M059J (cell line): ENCODE measurements around the gene INPP4A. TPM values are rescaled to one million over a fixed set of nuclear protein-coding genes. Genes with fewer than 3 reads are reported as not detected.
"Not testable (repeated sequence)": the region's sequence is repeated elsewhere in the genome, so short reads cannot be mapped to it uniquely, and the experiment has no call there.

Source experiments
- DNase-seq: peaks from one replicate; pipeline ENCODE4 v3.0.0-alpha.2; 2012; ENCODE audit warnings: low read depth
- total RNA-seq: library from RNA; depleted of rRNA; stranded (reverse); fragments of >200 nt; shearing (Covaris generic); gene quantifications from 2 replicates; pipeline ENCODE4 v1.2.3, GENCODE V29; 2014

The INPP4A gene
- total RNA-seq, 1 experiment from 2014 or later = 14.3 TPM

DNA sequence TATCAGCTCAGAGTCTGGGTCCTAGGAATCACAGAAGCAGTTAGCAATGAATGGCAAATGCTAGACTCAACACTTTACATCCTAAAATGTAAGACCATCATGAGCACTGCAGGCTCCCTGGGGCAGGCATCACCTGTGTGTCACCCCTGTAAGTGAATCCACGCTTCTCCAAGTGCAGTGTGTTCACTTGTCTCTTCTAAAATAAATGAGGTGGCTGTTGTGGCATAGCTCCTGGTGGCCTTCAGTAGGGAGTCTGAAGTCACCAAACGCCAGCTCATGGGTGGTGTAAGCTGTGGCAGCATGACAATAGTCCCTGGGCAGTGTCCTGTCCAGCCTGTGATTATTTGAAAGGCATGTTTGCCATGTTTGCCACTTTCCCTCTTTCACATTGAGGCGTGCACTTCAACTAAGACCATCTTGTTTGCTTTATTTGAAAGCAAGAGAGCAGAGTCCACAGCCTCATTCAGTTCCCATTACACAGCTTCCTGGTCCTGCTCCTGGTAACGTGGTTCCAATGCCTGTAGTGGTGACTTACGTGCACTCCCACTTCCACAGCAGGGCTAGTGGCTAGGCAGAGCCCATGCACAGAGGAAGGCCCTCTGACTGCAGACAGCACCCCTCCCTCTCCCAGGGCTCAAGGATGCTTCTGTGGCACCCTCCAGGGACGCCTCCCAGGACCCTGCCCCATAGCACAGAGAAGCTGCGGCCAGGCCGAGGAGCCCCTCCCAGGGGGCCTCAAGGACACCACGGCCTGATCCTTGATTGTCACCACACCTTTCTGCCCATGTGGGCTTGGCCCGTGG lies 139.4 kb downstream of the INPP4A start:
- no peak for DNase-seq

DNA sequence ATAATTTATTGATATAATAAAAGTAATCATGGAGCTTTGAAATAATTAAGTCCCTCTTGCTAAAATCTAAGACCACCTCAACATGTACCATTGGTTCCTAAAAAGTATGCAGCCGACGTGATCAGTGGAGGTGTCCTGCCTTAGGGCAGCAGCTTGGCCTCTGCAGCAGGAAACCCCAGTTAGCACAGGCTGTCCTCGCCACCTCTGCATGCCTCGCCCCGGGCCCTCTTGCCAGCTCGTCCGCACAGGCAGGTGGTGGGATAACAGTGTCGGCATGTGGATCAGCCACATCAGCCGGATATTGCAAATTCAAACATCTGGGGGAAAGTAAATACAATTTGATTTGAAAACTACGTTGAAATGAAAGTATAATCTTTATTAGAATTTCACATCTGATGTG lies 140.7 kb downstream of the INPP4A start:
- no peak for DNase-seq

DNA sequence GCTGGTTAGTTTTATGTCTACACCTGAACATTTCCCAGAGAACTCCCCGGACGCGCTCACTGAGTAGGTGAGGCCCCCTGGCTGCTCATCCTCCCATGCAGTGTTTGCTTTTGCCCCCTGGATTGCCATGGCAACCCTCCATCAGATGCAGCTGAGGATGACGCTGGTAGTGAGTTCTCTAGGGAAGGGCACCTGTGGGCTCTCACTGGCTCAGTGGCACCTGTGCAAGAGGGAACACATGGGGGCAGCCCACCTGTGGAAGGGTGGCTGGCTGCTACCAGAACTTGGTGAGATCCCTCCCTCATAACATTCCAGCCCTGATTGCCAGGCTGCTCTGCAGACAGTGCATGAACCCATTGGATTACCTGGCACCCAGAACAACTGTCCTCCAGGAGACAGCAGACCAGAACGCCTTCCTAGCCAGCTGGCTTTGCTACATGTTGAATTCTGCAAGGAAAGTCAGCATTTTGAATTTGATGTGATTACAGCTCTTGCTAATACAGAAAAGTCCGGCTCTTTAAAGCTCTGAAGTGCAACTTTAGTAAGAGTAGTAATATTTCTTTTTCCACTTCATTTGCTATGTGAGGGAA lies 142.0 kb downstream of the INPP4A start:
- DNase-seq = no peak

DNA sequence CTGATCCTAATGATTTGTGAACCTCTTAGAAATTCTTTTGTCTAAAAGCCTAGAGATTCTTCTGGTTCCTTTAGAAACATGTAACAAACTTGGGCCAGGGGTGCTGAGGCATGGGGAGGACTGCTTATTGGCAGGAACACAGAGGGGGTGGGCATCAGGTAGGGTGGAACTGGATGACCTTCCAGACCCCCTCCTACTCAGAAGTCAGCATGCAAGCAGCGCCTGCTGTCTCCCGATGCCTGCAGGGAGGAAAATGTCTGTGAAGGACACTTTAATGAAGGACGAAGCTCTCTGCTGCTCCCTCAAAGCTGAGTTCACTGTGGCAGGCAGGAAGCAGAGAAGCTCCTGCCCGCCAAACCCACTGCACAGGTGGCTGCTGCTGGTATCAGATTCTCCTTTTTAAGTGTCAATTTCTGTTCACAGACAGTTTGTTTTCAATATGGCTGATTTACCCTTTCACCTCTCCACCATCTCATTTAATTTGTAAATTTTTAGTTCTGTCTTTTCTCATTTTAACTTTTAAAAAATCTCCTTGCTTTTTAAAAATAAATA lies 144.3 kb downstream of the INPP4A start:
- no peak for DNase-seq

DNA sequence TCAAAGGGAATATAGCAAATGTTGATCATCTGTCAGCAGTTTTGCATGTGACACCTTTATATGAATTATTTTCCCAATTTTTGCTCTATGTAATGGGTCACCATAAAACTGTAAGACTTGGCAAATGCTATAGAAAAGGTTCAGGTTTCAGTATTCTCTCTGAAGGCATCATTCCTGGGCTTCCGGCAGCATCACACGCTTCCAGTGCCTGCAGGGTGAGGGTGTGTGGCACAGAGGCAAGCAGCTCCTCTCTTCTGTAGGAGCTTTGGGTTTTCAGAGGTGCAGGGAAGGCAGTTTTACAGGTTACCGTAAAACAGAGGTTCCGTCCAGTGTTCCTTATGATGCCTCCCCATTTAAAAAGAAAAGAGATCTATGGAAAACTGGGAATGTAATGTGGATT lies 144.8 kb downstream of the INPP4A start:
- DNase-seq = no peak

DNA sequence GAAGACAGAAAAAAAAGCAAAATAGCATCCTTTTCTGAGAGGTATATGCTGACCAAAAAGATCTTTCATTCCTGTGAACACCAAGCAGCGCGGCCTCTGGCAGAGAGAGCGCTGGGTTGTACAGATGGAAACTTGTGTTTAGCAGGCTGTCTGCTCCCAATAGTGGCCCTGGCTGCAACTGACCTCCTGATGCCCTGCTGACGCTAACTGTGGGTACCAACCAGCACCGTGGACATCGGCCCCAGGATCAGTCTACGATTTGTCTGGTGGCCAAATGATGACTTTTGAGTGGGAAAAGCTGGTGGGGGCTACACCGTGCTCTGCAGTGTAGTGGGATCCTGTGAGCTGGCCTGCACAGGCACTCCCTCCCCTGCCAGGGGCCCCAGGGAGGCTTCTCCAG lies 147.9 kb downstream of the INPP4A start:
- DNase-seq = no peak

DNA sequence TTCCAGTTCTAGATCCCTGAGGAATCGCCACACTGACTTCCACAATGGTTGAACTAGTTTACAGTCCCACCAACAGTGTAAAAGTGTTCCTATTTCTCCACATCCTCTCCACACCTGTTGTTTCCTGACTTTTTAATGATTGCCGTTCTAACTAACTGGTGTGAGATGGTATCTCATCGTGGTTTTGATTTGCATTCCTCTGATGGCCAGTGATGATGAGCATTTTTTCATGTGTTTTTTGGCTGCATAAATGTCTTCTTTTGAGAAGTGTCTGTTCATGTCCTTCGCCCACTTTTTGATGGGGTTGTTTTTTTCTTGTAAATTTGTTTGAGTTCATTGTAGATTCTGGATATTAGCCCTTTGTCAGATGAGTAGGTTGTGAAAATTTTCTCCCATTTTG lies 150.0 kb downstream of the INPP4A start:
- not testable (repeated sequence) for DNase-seq

DNA sequence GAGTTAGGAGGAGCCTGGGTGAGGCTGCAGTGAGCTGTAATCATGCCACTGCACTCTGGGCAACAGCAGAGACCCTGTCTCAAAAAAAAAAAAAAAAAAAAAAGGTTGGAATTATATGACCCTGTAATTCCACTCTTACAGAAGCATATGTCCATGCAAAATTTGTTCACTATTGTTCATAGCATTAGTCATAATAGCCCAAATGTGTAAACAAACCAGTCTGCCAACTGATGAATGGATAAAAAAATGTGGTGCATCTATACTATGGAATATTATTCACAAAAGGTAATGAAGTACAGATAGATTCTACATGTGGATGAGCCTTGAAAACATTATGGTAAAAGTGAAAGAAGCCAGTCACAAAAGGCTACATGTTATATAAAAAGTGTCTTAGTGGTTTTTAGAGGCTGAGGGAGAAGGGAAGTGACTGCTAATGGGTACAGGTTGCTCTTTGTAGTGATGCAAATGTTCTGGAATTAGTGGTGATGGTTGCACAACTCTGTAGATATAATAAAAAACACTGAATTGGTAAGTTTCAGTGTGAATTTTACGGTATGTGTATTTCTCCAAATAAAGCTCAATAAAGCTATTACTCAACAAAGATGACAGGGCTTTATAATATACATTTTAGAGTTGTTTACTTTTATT lies 154.2 kb downstream of the INPP4A start:
- DNase-seq = peak; percentile 40

DNA sequence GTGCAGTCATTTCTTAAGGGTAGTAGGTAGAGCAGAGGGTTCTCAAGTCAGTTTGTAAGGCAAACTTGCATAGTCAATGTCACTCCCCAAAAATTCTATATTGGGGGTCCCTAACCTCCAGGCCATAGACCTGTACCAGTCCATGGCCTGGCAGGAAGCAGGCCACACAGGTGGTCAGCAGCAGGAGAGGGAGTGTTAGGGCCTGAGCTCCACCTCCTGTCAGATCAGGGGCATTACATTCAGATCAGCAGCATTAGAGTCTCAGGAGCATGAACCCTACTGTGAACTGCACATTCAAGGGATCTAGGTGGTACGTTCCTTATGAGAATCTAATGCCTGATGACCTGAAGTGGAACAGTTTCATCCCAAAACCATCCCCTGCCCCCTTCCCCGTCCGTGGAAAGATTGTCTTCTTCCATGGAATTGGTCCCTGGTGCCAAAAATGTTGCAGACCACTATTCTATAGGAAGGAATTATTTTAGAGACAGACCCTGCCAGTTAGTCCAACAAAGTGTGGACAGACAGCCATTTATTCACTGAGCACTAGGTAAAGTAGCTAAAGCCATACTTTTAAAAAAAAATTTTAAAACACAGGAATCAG lies 157.0 kb downstream of the INPP4A start:
- peak; percentile 51 for DNase-seq

DNA sequence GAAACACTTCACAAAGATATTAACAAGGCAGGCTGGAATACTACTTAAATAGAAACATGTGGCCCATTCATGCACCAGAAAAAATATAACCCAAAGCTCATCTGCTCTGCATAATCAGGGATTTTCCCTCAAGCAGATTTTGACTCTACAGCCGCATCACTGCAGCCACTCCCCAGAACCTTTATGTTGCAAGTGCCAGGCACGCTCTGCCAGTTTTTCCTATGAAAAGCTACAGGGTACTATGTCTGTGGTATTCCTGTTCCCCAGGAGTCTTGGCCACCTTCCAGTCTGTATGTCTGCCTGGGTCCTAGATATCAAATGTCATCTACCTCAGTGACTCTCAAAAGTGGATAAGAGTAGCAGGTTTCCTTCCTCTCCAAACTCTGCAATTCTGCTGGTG lies 159.9 kb downstream of the INPP4A start:
- DNase-seq = no peak

DNA sequence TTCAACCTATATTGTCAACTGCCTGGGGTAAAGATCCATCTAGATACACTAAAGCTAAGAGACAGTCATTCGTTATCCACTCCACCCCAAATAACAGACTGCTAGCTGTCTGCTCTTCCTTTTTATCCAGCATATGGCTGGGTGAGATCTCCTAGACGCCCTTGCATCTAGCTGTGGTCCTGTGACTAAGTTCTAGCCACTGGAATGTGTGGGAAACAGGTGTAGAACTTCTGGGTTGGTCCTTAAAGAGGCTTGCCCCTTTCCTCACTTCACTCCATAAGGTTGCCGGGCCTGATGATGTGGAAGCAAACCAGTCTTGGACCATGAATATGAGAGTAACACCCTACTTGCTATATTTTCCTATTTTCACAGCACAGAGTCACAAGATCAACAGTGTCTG lies 160.4 kb downstream of the INPP4A start:
- DNase-seq = no peak

DNA sequence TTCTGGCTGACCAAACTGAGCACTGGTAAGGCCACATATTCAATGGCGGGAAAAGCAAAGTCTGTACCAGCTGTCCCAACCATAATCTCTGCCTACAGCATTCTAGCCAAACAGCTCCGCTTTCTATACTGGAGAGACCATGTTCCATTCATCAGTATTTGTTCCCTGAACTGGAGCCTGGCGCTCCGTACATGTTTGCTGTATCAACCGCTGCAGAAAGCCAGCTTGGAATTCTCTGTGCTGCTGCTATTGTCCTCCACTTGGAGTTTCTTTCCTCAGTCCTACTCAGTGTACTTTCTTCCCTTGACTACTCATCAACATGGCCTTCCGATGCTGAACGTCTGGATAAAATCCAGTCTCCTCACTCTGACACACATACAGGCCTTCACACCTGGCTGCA lies 161.8 kb downstream of the INPP4A start:
- DNase-seq = no peak

DNA sequence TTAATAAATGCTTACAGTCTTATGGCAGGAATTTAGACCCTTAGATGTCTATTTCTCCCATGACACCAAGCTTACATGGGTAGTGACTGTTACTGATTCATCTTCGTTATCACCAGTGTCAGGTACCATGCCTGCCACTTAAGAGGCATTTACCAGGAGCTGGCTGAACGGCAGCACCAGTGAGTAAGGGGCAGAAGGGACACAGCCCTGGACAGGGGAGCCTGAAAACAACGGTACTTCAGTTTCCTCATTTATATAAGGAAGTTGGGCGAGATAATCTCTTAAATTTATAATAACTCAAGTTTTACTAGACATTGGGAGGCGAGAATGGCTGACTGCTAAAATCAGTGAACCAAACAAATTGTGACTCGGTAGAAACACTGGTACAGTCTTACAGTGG lies 162.4 kb downstream of the INPP4A start:
- DNase-seq = no peak

DNA sequence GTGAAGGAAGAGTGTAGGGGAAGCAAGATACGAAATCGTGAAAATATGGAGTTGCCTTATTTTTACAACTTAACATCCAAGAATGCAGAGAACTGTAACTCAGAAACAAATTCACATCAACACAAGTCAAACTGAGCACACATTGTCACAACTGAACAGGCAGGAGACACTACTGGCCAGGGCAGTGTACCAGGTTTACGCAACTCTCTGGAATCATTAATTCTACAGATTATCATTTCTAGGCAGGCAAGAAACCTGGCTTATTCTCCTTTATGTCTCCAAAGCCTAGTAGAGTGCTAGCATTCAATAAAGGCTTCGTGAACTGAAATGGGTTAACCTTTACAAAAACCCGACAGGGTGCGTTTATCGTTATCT lies 163.1 kb downstream of the INPP4A start:
- DNase-seq = no peak

DNA sequence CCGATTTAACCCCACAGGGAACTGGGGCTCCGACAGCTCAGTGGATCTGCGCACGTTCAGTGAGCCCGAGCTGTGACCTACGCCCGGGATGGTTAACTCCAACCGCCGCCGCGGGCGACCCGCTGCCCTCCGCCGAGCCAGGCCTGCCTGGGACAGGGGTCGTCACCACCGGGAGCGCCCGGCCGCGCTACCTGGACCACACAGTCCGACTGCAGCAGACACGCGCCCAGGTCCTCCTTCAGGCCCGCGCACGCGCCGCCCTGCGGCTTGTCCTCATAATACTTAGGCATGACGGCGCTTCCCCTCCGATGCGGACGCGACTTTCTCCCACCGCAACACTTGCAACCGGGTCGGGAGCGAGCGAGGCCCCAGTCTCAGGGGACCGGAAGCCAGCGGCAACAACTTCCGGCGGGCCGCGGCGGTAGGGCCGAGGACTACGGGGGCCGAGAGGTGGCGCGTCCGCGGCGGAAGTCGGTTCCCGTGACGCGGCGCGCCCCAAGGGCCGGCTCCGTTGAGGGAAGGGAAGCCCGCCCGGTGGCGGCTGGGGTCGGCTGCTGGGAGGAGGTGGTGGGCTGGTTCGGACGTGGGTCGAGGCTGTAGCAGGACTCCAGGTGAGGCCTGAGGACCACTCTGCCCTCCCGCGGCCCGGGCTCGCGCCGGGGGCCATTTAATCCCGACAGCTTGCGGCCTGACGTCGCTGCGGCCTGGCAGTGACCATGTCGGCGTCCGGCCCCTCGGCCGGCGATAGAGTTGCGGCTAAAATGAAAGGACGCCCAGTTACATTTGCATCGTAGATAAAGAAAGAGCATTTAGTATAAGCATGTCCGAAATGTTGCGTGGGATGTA lies 163.7 kb downstream of the INPP4A start, which contains the start of the genes COA5 and UNC50:
Gene COA5, minus strand, starts transcription at position 397 of the 846 bp plus-strand sequence. Its CDS starts 107 bp downstream, at position 290.
Gene UNC50, plus strand, starts transcription at position 474 of the 846 bp plus-strand sequence. CDS start 1,171 bp downstream, outside the sequence.
- DNase-seq = peak; percentile 82

DNA sequence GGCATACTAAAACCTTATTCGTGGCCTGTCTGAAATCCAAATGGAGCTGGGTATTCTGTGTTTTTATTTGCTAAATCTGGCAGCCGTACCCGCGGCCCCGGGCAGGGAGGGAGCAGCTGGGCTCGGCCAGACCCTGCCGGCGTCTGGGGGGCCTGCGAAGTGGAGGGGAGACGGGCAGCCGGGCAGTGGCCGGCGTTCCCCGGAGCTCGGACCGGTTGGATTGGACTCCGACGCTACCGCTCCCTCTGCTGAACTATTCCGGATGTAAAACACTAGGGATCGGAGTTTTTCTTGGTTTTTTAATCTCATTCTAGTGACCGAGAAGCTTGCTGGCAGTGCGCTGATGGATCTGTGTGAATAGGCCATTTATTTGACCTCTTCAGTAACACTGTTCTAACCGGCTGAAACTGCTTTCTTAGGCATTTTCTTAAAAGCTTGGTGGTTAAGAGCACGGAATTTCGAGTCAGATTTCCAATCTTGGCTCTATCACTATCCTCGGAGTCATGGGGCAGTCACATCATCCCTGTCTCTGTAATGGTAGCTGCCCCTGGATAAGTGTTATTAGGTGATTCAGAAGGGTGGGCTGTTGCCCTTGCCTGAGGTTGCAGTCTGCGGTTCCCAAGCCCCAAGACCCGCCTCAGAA lies 164.4 kb downstream of the INPP4A start:
- peak; percentile 40 for DNase-seq

DNA sequence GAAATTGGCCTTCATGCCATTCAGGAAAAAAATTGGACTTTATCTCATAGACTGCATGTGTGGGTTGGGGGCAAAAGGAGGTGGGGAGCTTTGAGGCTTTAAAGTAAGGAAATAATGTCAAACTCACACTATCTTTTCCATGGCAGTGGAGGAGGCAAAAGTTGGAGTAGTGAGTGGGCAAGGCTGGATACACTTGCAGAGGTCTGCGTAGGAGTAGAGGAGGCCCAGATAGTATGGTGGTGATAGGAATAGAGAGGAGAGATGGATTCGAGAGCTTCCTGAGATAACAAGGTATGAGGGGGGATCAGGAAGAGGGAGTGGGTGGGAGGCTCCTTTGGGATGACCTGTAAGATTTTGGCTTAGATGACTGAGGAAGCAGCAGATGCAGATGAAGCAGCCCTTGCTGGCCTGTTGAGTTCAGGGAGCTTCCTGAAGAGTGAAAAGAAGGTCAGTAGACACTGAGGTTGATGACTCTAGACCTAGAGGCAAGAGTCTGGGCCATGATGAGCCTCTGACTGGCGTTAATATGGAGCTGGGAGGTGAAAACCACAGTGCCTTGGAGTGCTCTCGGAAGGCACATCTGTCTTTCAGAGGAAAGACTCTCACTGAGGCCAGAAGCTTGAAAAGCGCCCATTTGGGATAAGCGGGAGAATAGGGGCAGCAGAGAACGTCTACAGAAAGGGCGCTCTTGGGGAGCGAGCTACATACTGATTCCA lies 169.5 kb downstream of the INPP4A start:
- no peak for DNase-seq

DNA sequence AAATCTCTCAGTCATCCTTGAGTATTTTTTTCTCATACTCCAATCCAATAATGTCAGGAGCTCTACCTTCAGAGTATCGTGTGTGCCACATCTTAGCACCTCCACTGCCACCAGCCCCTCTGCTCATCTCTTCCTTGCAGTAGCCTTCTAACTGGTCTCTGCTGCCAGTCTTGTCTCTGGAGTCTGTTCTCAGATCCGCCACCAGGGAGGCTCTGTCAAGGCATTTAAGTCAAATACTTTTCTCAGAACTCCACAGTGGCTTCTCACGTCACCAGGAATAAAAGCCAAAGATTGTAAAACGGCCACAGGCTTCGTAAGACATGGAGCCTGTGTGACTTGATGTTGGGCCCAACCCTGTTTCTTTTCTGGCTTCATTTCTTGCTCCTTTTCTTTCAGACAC lies 170.8 kb downstream of the INPP4A start:
- DNase-seq = no peak

DNA sequence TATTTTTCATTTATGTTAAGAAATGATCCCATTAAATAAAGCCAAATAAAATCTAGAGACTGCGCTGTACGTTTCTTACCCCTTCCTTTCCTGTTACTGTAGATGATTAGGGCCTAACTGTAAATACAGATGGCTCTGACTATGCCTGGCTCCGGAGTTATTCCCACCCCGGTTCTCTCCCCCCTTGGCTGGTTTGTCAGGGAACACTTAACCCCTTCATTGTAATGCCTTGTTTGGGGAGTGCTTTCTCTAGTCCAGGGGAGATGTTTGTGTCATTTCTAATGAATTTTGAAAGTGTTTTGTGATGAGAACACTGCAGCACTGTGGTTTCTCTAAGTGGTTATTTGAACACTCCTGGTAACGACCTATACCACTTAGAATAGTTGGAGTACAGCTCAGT lies 172.5 kb downstream of the INPP4A start:
- DNase-seq = no peak

DNA sequence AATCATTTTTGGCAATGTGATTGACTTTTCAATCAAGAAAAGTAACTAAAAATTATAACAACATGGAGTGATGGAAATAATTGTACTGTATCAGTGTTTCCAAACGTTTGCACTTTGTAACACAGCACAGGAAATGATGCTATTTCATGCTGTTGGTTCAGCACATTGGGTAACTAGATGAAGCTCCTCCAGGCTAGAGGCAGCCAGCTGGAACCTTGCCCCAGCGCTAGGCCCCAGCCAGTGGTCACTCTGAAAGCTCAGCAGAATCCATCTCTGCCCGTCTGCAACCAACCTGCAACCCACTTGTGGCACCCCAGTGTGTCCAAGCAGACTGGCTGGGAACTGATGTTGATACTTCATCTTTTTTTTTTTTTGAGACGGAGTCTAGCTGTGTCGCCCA lies 179.0 kb downstream of the INPP4A start:
- DNase-seq = no peak
